ENCODE data around the gene SMS. TPM values are rescaled to one million over a fixed set of nuclear protein-coding genes. Genes with fewer than 3 reads are reported as not detected.

Gene SMS
- total RNA-seq: 10 to 100 TPM; 54.3 to 74.7 TPM
- 100 to 1,000 TPM in 1 of 2 donors, 10 to 100 TPM in 1; 94.8 to 110 TPM for polyA plus RNA-seq (ENCODE audit: insufficient read length in 2 of 2)
- long read RNA-seq, donor 1, transcript SMS-202 (11 exons, 1,837 nt): major isoform, 23 of 174 reads
- long read RNA-seq, donor 1, partial matches to known transcripts: 145 of 174 reads
- long read RNA-seq, donor 1, other reads (novel, unspliced or antisense): 5 of 174 reads
- long read RNA-seq, donor 2, partial matches to known transcripts: 16 of 19 reads
- long read RNA-seq, donor 2, other reads (novel, unspliced or antisense): 0 of 19 reads
- long read RNA-seq, donor 3, transcript SMS-202 (11 exons, 1,837 nt): major isoform, 5 of 65 reads
- long read RNA-seq, donor 3, partial matches to known transcripts: 59 of 65 reads
- long read RNA-seq, donor 3, other reads (novel, unspliced or antisense): 0 of 65 reads
- long read RNA-seq, donor 4, transcript SMS-202 (11 exons, 1,837 nt): major isoform, 24 of 74 reads
- long read RNA-seq, donor 4, partial matches to known transcripts: 50 of 74 reads
- long read RNA-seq, donor 4, other reads (novel, unspliced or antisense): 0 of 74 reads

GRCh38 chrX:21940356-21940829 lies at the start of gene SMS:
Gene SMS, plus strand, starts transcription at chrX:21940709. Its CDS starts 116 bp downstream, at chrX:21940825.
- H3K27ac ChIP-seq (ENCODE audit: low read depth, low read length): peak within 1 kb of the TSS; percentile 80
- H3K4me3 ChIP-seq (ENCODE audit: low read depth, low read length): peak within 1 kb of the TSS; percentile 52
- no peaks in the 10 kb centered on the region for H3K36me3 ChIP-seq (ENCODE audit: control insufficient read depth, insufficient read depth, low read length)
- peaks cover 2% of the 10 kb centered on the region for H3K4me1 ChIP-seq (ENCODE audit: control insufficient read depth, insufficient read depth, low read length)
- WGBS (ENCODE audit: insufficient coverage): 20% methylated on average over 46 of the region's 46 CpGs
- H3K27me3 ChIP-seq (ENCODE audit: control insufficient read depth, insufficient read depth, low read length): peaks cover 2% of the 10 kb centered on the region
- peak in 4 of 6 donors; percentile 35 to 86 (median 68) for DNase-seq (ENCODE audit: low read depth in 4 of 6, low spot score in 6 of 6)
- no peaks in the 10 kb centered on the region for H3K9me3 ChIP-seq (ENCODE audit: control insufficient read depth, insufficient read depth, low read length)

GRCh38 chrX:21905313-21905712 lies 35.2 kb upstream of the SMS start:
- Histone ChIP-seq H3K27me3 (ENCODE audit: control insufficient read depth, insufficient read depth, low read length) (no peaks in the 10 kb centered on the region), H3K36me3 (ENCODE audit: control insufficient read depth, insufficient read depth, low read length) (no peaks in the 10 kb centered on the region), H3K27ac (ENCODE audit: low read depth, low read length) (no peak overlapping the region), H3K4me1 (ENCODE audit: control insufficient read depth, insufficient read depth, low read length) (no peaks in the 10 kb centered on the region), H3K4me3 (ENCODE audit: low read depth, low read length) (no peak overlapping the region), H3K9me3 (ENCODE audit: control insufficient read depth, insufficient read depth, low read length) (no peaks in the 10 kb centered on the region)
- peak in 2 of 6 donors; percentile 6 to 8 for DNase-seq (ENCODE audit: low read depth in 4 of 6, low spot score in 6 of 6)
- WGBS (ENCODE audit: insufficient coverage): no CpG with 5 or more reads among the region's 2 CpGs

- no CpG with 5 or more reads among the region's 3 CpGs for WGBS (ENCODE audit: insufficient coverage)
These were observed 34.6 kb upstream of the SMS start for GRCh38 chrX:21905953-21906352.

GRCh38 chrX:21907260-21907659 lies 33.2 kb upstream of the SMS start:
- Histone ChIP-seq H3K27ac (ENCODE audit: low read depth, low read length) (peak overlapping the region; percentile 64), H3K4me3 (ENCODE audit: low read depth, low read length) (no peak overlapping the region), H3K9me3 (ENCODE audit: control insufficient read depth, insufficient read depth, low read length) (no peaks in the 10 kb centered on the region), H3K36me3 (ENCODE audit: control insufficient read depth, insufficient read depth, low read length) (no peaks in the 10 kb centered on the region), H3K4me1 (ENCODE audit: control insufficient read depth, insufficient read depth, low read length) (no peaks in the 10 kb centered on the region), H3K27me3 (ENCODE audit: control insufficient read depth, insufficient read depth, low read length) (no peaks in the 10 kb centered on the region)
- DNase-seq (ENCODE audit: low read depth in 4 of 6, low spot score in 6 of 6): peak in 2 of 6 donors; percentile 27 to 71
- no CpG with 5 or more reads among the region's 1 CpG for WGBS (ENCODE audit: insufficient coverage)

More at GRCh38 chrX:21905953-21906352, 34.6 kb upstream of the SMS start:
- no peaks in the 10 kb centered on the region for H3K27me3 ChIP-seq (ENCODE audit: control insufficient read depth, insufficient read depth, low read length)
- no peaks in the 10 kb centered on the region for H3K9me3 ChIP-seq (ENCODE audit: control insufficient read depth, insufficient read depth, low read length)
- no peaks in the 10 kb centered on the region for H3K36me3 ChIP-seq (ENCODE audit: control insufficient read depth, insufficient read depth, low read length)
- H3K4me3 ChIP-seq (ENCODE audit: low read depth, low read length): no peak overlapping the region
- peak in 2 of 6 donors; percentile 16 to 41 for DNase-seq (ENCODE audit: low read depth in 4 of 6, low spot score in 6 of 6)
- H3K27ac ChIP-seq (ENCODE audit: low read depth, low read length): no peak overlapping the region
- no peaks in the 10 kb centered on the region for H3K4me1 ChIP-seq (ENCODE audit: control insufficient read depth, insufficient read depth, low read length)

- Histone ChIP-seq H3K36me3 (ENCODE audit: control insufficient read depth, insufficient read depth, low read length) (no peaks in the 10 kb centered on the region), H3K27me3 (ENCODE audit: control insufficient read depth, insufficient read depth, low read length) (no peaks in the 10 kb centered on the region), H3K27ac (ENCODE audit: low read depth, low read length) (no peak overlapping the region), H3K9me3 (ENCODE audit: control insufficient read depth, insufficient read depth, low read length) (no peaks in the 10 kb centered on the region), H3K4me1 (ENCODE audit: control insufficient read depth, insufficient read depth, low read length) (no peaks in the 10 kb centered on the region), H3K4me3 (ENCODE audit: low read depth, low read length) (no peak overlapping the region)
- no peak for DNase-seq (ENCODE audit: low read depth in 4 of 6, low spot score in 6 of 6)
- WGBS (ENCODE audit: insufficient coverage): 83% methylated on average over 2 of the region's 4 CpGs
These were observed 29.0 kb upstream of the SMS start for GRCh38 chrX:21911481-21911880.

- no peak for DNase-seq (ENCODE audit: low read depth in 4 of 6, low spot score in 6 of 6)
- Histone ChIP-seq H3K4me3 (ENCODE audit: low read depth, low read length) (no peak overlapping the region), H3K27ac (ENCODE audit: low read depth, low read length) (no peak overlapping the region), H3K27me3 (ENCODE audit: control insufficient read depth, insufficient read depth, low read length) (no peaks in the 10 kb centered on the region), H3K4me1 (ENCODE audit: control insufficient read depth, insufficient read depth, low read length) (no peaks in the 10 kb centered on the region), H3K9me3 (ENCODE audit: control insufficient read depth, insufficient read depth, low read length) (no peaks in the 10 kb centered on the region), H3K36me3 (ENCODE audit: control insufficient read depth, insufficient read depth, low read length) (no peaks in the 10 kb centered on the region)
- WGBS (ENCODE audit: insufficient coverage): 67% methylated on average over 1 of the region's 1 CpG
These were observed 28.3 kb upstream of the SMS start for GRCh38 chrX:21912220-21912619.

- Histone ChIP-seq H3K27ac (ENCODE audit: low read depth, low read length) (no peak overlapping the region), H3K36me3 (ENCODE audit: control insufficient read depth, insufficient read depth, low read length) (no peaks in the 10 kb centered on the region), H3K27me3 (ENCODE audit: control insufficient read depth, insufficient read depth, low read length) (no peaks in the 10 kb centered on the region), H3K4me1 (ENCODE audit: control insufficient read depth, insufficient read depth, low read length) (no peaks in the 10 kb centered on the region), H3K9me3 (ENCODE audit: control insufficient read depth, insufficient read depth, low read length) (no peaks in the 10 kb centered on the region), H3K4me3 (ENCODE audit: low read depth, low read length) (no peak overlapping the region)
- 81% methylated on average over 3 of the region's 4 CpGs for WGBS (ENCODE audit: insufficient coverage)
- DNase-seq (ENCODE audit: low read depth in 4 of 6, low spot score in 6 of 6): no peak
These were observed 27.5 kb upstream of the SMS start for GRCh38 chrX:21912989-21913388.

- Histone ChIP-seq H3K4me3 (ENCODE audit: low read depth, low read length) (no peak overlapping the region), H3K4me1 (ENCODE audit: control insufficient read depth, insufficient read depth, low read length) (no peaks in the 10 kb centered on the region), H3K27ac (ENCODE audit: low read depth, low read length) (no peak overlapping the region), H3K9me3 (ENCODE audit: control insufficient read depth, insufficient read depth, low read length) (no peaks in the 10 kb centered on the region), H3K36me3 (ENCODE audit: control insufficient read depth, insufficient read depth, low read length) (no peaks in the 10 kb centered on the region), H3K27me3 (ENCODE audit: control insufficient read depth, insufficient read depth, low read length) (no peaks in the 10 kb centered on the region)
- no peak for DNase-seq (ENCODE audit: low read depth in 4 of 6, low spot score in 6 of 6)
- WGBS (ENCODE audit: insufficient coverage): 100% methylated on average over 1 of the region's 3 CpGs
These were observed 14.4 kb upstream of the SMS start for GRCh38 chrX:21926116-21926515.

GRCh38 chrX:21926527-21927278 lies 13.8 kb upstream of the SMS start:
- Histone ChIP-seq H3K27me3 (ENCODE audit: control insufficient read depth, insufficient read depth, low read length) (no peaks in the 10 kb centered on the region), H3K9me3 (ENCODE audit: control insufficient read depth, insufficient read depth, low read length) (no peaks in the 10 kb centered on the region), H3K27ac (ENCODE audit: low read depth, low read length) (no peak overlapping the region), H3K4me3 (ENCODE audit: low read depth, low read length) (no peak overlapping the region), H3K36me3 (ENCODE audit: control insufficient read depth, insufficient read depth, low read length) (no peaks in the 10 kb centered on the region), H3K4me1 (ENCODE audit: control insufficient read depth, insufficient read depth, low read length) (no peaks in the 10 kb centered on the region)
- no CpG with 5 or more reads among the region's 6 CpGs for WGBS (ENCODE audit: insufficient coverage)
- DNase-seq (ENCODE audit: low read depth in 4 of 6, low spot score in 6 of 6): peak in 1 of 6 donors; percentile 56
